PC-9 (cell line): ENCODE measurements around the gene MOV10L1.

Experiments used
- CTCF ChIP-seq: fragments of 200-600 bp; sonication (generic); conservative IDR thresholded peaks from 2 replicates; pipeline ENCODE4 v1.6.1; 2017; ENCODE audit warnings: mixed run types, antibody characterized with exemption, mild to moderate bottlenecking, moderate library complexity
- EZH2 ChIP-seq: fragments of 200-600 bp; sonication (generic); IDR thresholded peaks from 2 replicates; pipeline ENCODE4 v1.8.0; 2017; ENCODE audit warnings: antibody characterized with exemption, low read depth

- TF ChIP-seq CTCF = no peak
- no peak for TF ChIP-seq EZH2
These were observed 30.6 kb upstream of the MOV10L1 start for GRCh38 chr22:50058906-50059880.
